GM19239 (cell line): ENCODE measurements around the gene SLC13A3.
A peak's percentile ranks its signal among the peaks of the same experiment; 100 is the strongest.

ENCODE experiments used
- DNase-seq: peaks from one replicate; pipeline ENCODE4 v3.0.0; 2011; ENCODE audit warnings: low spot score; ENCODE audit not compliant: insufficient read length
- FAIRE-seq: peaks from 2 replicates; lab custom pipeline; 2011; peaks lifted over from hg19 to GRCh38; lab: Jason Lieb, UNC

SLC13A3 gene

GRCh38 chr20:46651091-46651962 lies at the start of gene SLC13A3:
SLC13A3 (minus strand) TSS chr20:46651459; CDS start chr20:46651421, 38 bp downstream.
- no peak for FAIRE-seq

DNA sequence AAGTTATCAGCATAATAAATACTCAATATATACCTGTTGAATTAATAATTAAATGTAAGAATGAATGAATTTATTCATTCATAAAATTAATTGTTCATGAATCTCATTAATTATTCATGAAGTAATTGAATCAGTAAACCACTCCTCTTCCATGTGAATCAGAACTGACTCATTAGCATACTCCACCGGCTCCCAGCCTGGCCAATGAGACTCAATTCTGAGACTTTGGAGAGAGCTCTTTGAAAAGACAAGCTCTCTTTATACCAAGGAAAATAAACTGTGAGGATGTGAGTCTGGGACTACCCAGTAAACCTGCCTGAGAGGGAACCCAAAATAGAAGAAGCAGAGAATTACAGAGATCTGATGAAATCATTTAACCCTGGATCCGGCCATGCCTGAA lies 49.8 kb upstream of the SLC13A3 start:
- FAIRE-seq: no peak
- no peak for DNase-seq

More at GRCh38 chr20:46651091-46651962, at the start of gene SLC13A3:
- DNase-seq: no peak

DNA sequence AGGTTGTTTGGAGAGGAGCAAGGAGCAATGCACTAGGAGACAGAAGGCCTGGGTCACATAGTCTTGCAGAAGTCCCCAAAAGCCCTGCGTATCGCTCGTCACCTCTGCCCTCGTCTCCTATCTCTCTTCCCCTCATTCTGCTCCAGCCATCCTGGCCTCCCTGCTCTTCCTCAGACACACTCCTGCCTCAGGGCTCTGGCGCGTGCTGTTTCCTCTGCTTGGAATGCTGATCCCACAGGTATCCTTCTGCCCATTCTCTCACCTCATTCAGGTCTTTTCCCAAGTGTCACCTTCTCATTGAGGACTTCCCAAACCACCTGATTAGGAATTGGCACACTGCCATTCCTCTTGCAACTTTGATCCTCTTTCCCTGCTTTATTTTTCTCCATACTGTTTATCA lies 49.2 kb upstream of the SLC13A3 start:
- DNase-seq: no peak
- FAIRE-seq: no peak

DNA sequence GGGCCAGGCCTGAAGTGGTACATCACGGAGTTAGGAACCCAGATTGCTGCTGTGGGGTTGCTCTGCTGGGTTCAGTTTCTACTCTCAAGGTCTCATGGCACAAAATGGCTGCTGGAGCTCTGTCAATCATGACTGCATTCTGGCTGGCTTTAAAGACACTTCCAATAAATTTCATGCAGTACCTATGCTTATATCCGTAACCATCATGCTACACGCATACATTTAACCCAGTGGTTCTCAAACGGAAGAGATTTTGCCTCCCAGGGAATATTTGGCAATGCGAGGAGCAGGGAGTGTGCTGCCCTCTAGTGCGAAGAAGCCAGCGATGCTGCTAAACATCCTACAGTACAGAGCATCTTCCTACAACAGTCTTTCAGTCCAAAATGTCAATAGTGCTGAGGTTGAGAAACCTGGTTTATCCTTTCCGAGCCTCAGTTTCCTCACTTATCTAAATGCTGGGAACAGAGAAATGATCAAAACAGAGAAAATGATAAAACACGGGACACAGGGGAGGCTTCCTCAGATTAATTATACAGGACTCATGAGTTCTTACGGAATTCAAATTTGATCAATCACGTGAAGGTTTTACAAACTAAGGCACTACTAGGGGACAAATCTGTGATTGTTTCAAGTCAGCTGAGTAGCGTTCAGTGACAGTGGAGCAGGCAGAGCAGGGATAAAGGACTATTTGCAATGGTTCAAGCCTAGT lies 48.5 kb upstream of the SLC13A3 start:
- FAIRE-seq: no peak
- no peak for DNase-seq

- DNase-seq: no peak
- FAIRE-seq: no peak
Measured at GRCh38 chr20:46698788-46699187, 47.5 kb upstream of the SLC13A3 start.

DNA sequence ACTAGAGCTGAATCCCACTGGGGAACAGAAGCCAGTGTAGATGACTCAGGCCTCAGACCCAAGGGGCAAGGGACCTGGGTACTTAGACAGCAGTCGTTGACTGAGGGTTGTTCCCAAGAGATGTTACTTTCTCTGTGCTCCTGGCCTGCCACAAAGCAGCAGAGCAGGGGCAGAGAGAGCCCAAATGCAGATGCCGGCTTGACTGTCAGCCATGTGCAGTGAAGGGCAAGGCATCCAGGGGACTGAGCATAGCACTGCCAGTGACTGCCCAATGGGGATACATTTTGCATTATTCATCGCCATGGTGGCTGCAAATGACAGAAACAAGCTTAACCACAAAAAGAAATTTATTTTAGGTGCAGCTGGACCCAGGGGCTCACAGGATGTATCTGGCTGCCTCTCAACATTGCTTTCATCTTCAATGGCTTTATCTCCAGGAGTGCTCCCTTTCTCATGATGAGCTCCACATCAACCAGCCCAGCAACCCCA lies 45.6 kb upstream of the SLC13A3 start:
- DNase-seq (no peak), FAIRE-seq (no peak)

- no peak for DNase-seq
- FAIRE-seq: no peak
Measured at GRCh38 chr20:46695892-46696291, 44.6 kb upstream of the SLC13A3 start.

DNA sequence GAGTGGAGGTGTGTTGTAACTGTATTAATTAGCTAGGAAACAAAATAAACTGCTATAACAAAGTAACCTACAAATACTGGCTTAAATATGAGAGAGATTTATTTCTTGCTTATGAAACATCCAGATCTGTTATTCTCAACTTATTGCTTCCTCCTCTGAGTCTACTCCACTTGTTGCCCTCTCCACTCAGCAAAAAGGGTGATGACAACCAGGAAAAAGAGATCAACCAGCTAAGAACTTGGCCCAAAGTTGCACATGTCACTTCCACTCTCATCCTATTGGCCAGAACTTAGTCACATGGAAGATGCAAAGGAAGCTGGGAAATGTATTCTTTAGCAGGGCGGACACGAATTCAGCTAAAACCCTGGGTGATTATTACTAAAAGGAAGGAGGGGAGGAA lies 43.2 kb upstream of the SLC13A3 start:
- FAIRE-seq (peak; percentile 18), DNase-seq (no peak)

- DNase-seq: no peak
- FAIRE-seq: no peak
Measured at GRCh38 chr20:46691196-46691595, 39.9 kb upstream of the SLC13A3 start.

DNA sequence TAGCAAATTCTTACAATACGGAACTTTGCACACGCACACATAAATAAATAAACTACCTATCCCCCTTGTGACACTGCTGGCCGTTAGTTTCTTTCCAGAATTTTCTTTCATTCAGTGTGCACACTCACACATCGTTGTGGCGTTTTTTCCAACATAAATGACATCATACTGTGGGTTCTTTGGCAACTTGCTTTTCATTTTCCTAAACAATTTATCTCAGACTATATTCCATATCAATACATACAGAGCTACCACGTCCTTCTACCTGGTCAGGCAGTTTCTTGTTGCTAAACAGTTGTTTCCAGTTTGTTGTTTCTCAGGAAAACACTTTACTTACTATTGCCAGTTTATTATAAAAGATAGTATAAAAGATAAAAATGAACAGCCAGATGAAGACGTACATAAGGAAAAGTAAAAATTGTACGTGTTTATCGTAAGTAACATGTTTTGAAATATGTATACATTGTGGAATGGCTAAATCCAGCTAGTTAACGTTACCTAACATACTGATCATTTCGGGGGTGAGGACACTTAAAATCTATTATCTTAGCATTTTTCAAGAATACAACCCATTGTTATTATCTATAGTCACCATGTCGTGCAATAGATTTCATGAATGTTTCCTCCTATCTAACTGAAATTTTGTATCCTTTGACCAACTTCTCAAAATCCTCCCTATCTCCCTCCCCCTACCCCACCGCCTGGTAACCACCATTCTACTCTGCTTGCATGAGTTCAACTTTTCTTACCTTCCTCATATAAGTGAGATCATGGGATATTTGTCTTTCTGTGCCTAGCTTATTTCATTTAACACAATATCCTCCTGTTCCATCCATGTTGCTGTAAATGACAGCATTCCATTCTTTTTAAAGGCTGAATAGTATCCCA lies 39.2 kb upstream of the SLC13A3 start:
- DNase-seq: no peak
- no peak for FAIRE-seq

DNA sequence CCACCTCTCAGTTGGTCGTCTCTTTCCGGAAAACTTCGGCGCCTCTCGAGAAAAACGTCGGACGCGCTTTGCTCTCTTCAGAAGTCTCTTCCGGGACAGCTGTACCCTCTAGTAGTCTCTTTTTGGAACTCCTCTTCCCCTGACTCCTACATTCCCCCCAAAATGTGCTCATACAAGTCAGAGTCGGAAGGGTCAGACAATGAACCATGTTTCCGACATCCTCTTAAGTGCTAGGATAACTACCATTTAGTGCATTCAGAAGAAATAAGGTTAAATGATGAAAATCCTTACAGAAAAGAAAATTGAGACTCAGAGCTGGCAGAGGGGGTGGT lies 38.5 kb upstream of the SLC13A3 start:
- DNase-seq (no peak), FAIRE-seq (no peak)

- FAIRE-seq (peak; percentile 97), DNase-seq (peak; percentile 84)
Measured at GRCh38 chr20:46689082-46689753, 38.0 kb upstream of the SLC13A3 start, which contains the start of gene TP53RK. TP53RK (minus strand) TSS chr20:46689444; CDS start chr20:46689414, 30 bp downstream.

GRCh38 chr20:46688151-46689081 lies 37.2 kb upstream of the SLC13A3 start:
- FAIRE-seq (no peak), DNase-seq (no peak)

- FAIRE-seq (no peak), DNase-seq (no peak)
Measured at GRCh38 chr20:46683939-46684750, 32.9 kb upstream of the SLC13A3 start.

GRCh38 chr20:46683668-46683938 lies 32.3 kb upstream of the SLC13A3 start:
- DNase-seq: no peak
- no peak for FAIRE-seq

DNA sequence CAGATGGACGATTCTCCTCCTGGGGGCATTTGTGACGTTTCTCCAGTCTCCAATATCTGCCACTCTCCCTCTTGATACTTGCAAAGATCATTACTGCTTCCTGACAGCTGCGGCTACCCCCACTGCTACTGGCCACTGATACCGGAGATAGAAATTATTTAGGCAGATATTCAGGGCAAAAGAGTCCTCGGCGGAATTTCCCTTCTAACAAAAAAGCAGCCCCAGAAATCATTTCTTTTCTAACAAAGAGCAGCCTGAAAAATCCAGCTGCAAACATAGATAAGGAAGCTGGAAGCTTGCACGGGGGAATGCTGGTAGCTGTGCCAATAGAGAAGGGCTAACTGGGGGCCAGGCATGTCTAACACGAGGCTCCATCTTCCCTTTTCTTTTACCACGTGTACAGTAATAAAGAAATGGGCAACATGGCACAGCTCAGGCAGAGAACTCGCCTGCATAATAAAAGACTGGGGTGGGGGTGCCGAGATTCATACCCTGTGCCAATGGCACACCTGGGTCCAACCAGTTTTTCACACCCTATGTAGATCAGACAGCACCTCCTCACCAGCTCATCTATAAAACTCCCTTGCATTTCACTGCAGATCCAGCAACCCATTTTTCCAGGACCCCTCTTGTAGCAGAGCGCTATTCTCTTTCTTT lies 31.9 kb upstream of the SLC13A3 start:
- DNase-seq: no peak
- no peak for FAIRE-seq

- FAIRE-seq: no peak
- DNase-seq: no peak
Measured at GRCh38 chr20:46682063-46682821, 31.0 kb upstream of the SLC13A3 start.
